IMR-90 (cell line): ENCODE measurements around the gene PIN1. TPM values are rescaled to one million over a fixed set of nuclear protein-coding genes. Genes with fewer than 3 reads are reported as not detected.

Source experiments
- ATAC-seq: fragments of 200-7000 bp; cut with Tn5 transposase; 2 replicates; pipeline ENCODE4 v1.9.1; 2020; ENCODE audit warnings: low read depth, mild to moderate bottlenecking, moderate library complexity
- BruUV-seq: library from RNA; stranded (reverse); fragments of 400-500 nt; replicated peaks from 2 replicates; lab custom pipeline; 2021; lab: Mats Ljungman, UMichigan
- CTCF ChIA-PET: fragments of 300-600 bp; formaldehyde crosslinking; extraction: SDS; loops from one replicate; lab custom pipeline; 2021; ENCODE audit warnings: antibody characterized with exemption; lab: Yijun Ruan, JAX
- POLR2A ChIA-PET: fragments of 300-600 bp; sonication (Branson Sonifier 250); formaldehyde crosslinking; loops from one replicate; lab custom pipeline; 2022; ENCODE audit warnings: antibody characterized with exemption; ENCODE audit not compliant: unreplicated experiment; lab: Charles Lee
- DNase-seq: peaks from one replicate; pipeline ENCODE4 v3.0.0; 2013
- H2AFZ ChIP-seq: replicated peaks from 2 replicates; pipeline ENCODE3; 2013; ENCODE audit warnings: low read length, mild to moderate bottlenecking; ENCODE audit not compliant: poor library complexity
- H2AK5ac ChIP-seq: 2 replicates; pipeline ENCODE4 v1.6.1; 2013; ENCODE audit warnings: low read depth, low read length, inconsistent platforms
- H2AK9ac ChIP-seq: replicated peaks from 2 replicates; pipeline ENCODE3; 2013; ENCODE audit warnings: mild to moderate bottlenecking, low read depth, low read length, moderate library complexity; ENCODE audit not compliant: poor library complexity
- H2BK120ac ChIP-seq: 2 replicates; pipeline ENCODE4 v1.6.1; 2013; ENCODE audit warnings: low read depth, low read length, inconsistent platforms
- H2BK15ac ChIP-seq: 3 replicates; pipeline ENCODE4 v1.6.1; 2013; ENCODE audit warnings: low read depth, low read length, inconsistent platforms
- H2BK20ac ChIP-seq: 2 replicates; pipeline ENCODE4 v1.6.1; 2013; ENCODE audit warnings: low read depth, mild to moderate bottlenecking, inconsistent platforms, low read length, moderate library complexity
- H2BK5ac ChIP-seq: 2 replicates; pipeline ENCODE4 v1.6.1; 2013; ENCODE audit warnings: mild to moderate bottlenecking, low read depth, low read length, inconsistent platforms; ENCODE audit not compliant: poor library complexity, severe bottlenecking
- H3K14ac ChIP-seq: replicated peaks from 2 replicates; pipeline ENCODE4 v1.6.1; 2013; ENCODE audit warnings: low read depth, low read length, inconsistent platforms
- H3K18ac ChIP-seq: 2 replicates; pipeline ENCODE4 v1.6.1; 2013; ENCODE audit warnings: low read depth, low read length, control low read depth
- H3K23ac ChIP-seq: 2 replicates; pipeline ENCODE4 v1.6.1; 2013; ENCODE audit warnings: low read depth, low read length, inconsistent platforms
- H3K27ac ChIP-seq: 2 replicates; pipeline ENCODE4 v1.5.1; 2013; ENCODE audit warnings: mild to moderate bottlenecking, control low read depth, low read length; ENCODE audit not compliant: insufficient read depth
- H3K27me3 ChIP-seq: 2 replicates; pipeline ENCODE4 v1.6.1; 2013; ENCODE audit warnings: low read length; ENCODE audit not compliant: control insufficient read depth, insufficient read depth
- H3K36me3 ChIP-seq: 2 replicates; pipeline ENCODE4 v1.6.1; 2013; ENCODE audit warnings: low read length, mixed read lengths; ENCODE audit not compliant: control insufficient read depth, insufficient read depth
- H3K4ac ChIP-seq: 2 replicates; pipeline ENCODE4 v1.6.1; 2013; ENCODE audit warnings: low read depth, low read length, inconsistent platforms
- H3K4me1 ChIP-seq: 2 replicates; pipeline ENCODE4 v1.6.1; 2013; ENCODE audit warnings: low read length, mixed read lengths; ENCODE audit not compliant: control insufficient read depth, insufficient read depth
- H3K4me2 ChIP-seq: 2 replicates; pipeline ENCODE4 v1.6.1; 2013; ENCODE audit warnings: low read depth, mild to moderate bottlenecking, control low read depth, low read length, moderate library complexity
- H3K4me3 ChIP-seq: 2 replicates; pipeline ENCODE4 v1.5.1; 2013; ENCODE audit warnings: low read depth, mild to moderate bottlenecking, control low read depth, low read length, moderate library complexity; ENCODE audit not compliant: insufficient read depth
- H3K56ac ChIP-seq: 2 replicates; pipeline ENCODE4 v1.6.1; 2013; ENCODE audit warnings: low read length, inconsistent platforms; ENCODE audit not compliant: insufficient read depth; ENCODE audit errors: extremely low read depth
- H3K79me1 ChIP-seq, 2 experiments: 2 replicates each; pipeline ENCODE4 v1.6.1; 2013; ENCODE audit warnings: low read length in 2 of 2, inconsistent platforms in 1 of 2, low read depth in 1 of 2
- H3K9ac ChIP-seq: 2 replicates; pipeline ENCODE4 v1.6.1; 2013; ENCODE audit warnings: low read depth, low read length, control low read depth
- H3K9me1 ChIP-seq: 2 replicates; pipeline ENCODE4 v1.6.1; 2013; ENCODE audit warnings: low read length, inconsistent platforms; ENCODE audit not compliant: insufficient read depth
- H3K9me3 ChIP-seq: 2 replicates; pipeline ENCODE4 v1.6.1; 2013; ENCODE audit warnings: low read length; ENCODE audit not compliant: control insufficient read depth, insufficient read depth
- H4K20me1 ChIP-seq: 2 replicates; pipeline ENCODE4 v1.6.1; 2013; ENCODE audit warnings: low read length, inconsistent platforms; ENCODE audit not compliant: insufficient read depth
- H4K5ac ChIP-seq: 2 replicates; pipeline ENCODE4 v1.6.1; 2013; ENCODE audit warnings: mild to moderate bottlenecking, low read depth, low read length, control low read depth
- H4K8ac ChIP-seq, 2 experiments: 2 replicates each; pipeline ENCODE4 v1.6.1; 2013; ENCODE audit warnings: low read depth in 2 of 2, low read length in 2 of 2, control low read depth in 1 of 2, inconsistent platforms in 1 of 2
- H4K91ac ChIP-seq: 2 replicates; pipeline ENCODE4 v1.6.1; 2013; ENCODE audit warnings: low read depth, low read length, inconsistent platforms; ENCODE audit not compliant: insufficient read depth
- BHLHE40 ChIP-seq: fragments of 150-350 bp; IDR thresholded peaks from 2 replicates; pipeline ENCODE4 v1.6.1; 2016; ENCODE audit warnings: mild to moderate bottlenecking, low read depth, low read length
- CEBPB ChIP-seq: IDR thresholded peaks from 2 replicates; pipeline ENCODE4 v1.6.1; 2012; ENCODE audit warnings: low read depth, low read length, improper control_type of control experiment
- CHD1 ChIP-seq: IDR thresholded peaks from 2 replicates; pipeline ENCODE4 v1.6.1; 2012; ENCODE audit warnings: low read depth, low read length, improper control_type of control experiment
- CTCF ChIP-seq: conservative IDR thresholded peaks from 2 replicates; pipeline ENCODE4 v1.5.1; 2012; ENCODE audit warnings: mild to moderate bottlenecking, low read depth, low read length, improper control_type of control experiment
- ELK1 ChIP-seq: fragments of 150-350 bp; IDR thresholded peaks from 2 replicates; pipeline ENCODE4 v1.6.1; 2016; ENCODE audit warnings: low read depth, mild to moderate bottlenecking, low read length, moderate library complexity, borderline replicate concordance
- FOS ChIP-seq: fragments of 150-350 bp; IDR thresholded peaks from 2 replicates; pipeline ENCODE4 v1.6.1; 2016; ENCODE audit warnings: low read depth, low read length
- MAFK ChIP-seq: IDR thresholded peaks from 2 replicates; pipeline ENCODE4 v1.6.1; 2012; ENCODE audit warnings: low read depth, low read length, improper control_type of control experiment
- MAZ ChIP-seq: IDR thresholded peaks from 2 replicates; pipeline ENCODE4 v1.6.1; 2012; ENCODE audit warnings: low read depth, mild to moderate bottlenecking, low read length, improper control_type of control experiment, moderate library complexity, borderline replicate concordance
- MXI1 ChIP-seq: IDR thresholded peaks from 2 replicates; pipeline ENCODE4 v1.6.1; 2012; ENCODE audit warnings: low read depth, mild to moderate bottlenecking, low read length, moderate library complexity, borderline replicate concordance
- NFE2L2 ChIP-seq: fragments of 150-350 bp; IDR thresholded peaks from 2 replicates; pipeline ENCODE4 v1.6.1; 2016; ENCODE audit warnings: low read depth, mild to moderate bottlenecking, low read length
- POLR2A ChIP-seq: IDR thresholded peaks from 2 replicates; pipeline ENCODE4 v1.6.1; 2012; ENCODE audit warnings: mild to moderate bottlenecking, low read depth, low read length
- RAD21 ChIP-seq: IDR thresholded peaks from 2 replicates; pipeline ENCODE4 v1.6.1; 2012; ENCODE audit warnings: low read length, improper control_type of control experiment
- RCOR1 ChIP-seq: IDR thresholded peaks from 2 replicates; pipeline ENCODE4 v1.6.1; 2012; ENCODE audit warnings: mild to moderate bottlenecking, low read length, improper control_type of control experiment; ENCODE audit not compliant: insufficient replicate concordance
- RFX5 ChIP-seq: IDR thresholded peaks from 2 replicates; pipeline ENCODE4 v1.8.0; 2012; ENCODE audit warnings: low read depth, mild to moderate bottlenecking, low read length, moderate library complexity
- SMC3 ChIP-seq: fragments of 150-350 bp; IDR thresholded peaks from 2 replicates; pipeline ENCODE4 v1.6.1; 2016; ENCODE audit warnings: low read depth, mild to moderate bottlenecking, antibody characterized with exemption, low read length, moderate library complexity
- USF2 ChIP-seq: fragments of 150-350 bp; IDR thresholded peaks from 2 replicates; pipeline ENCODE4 v1.6.1; 2017; ENCODE audit warnings: mild to moderate bottlenecking, antibody characterized with exemption, low read length, low read depth
- WGBS, 2 experiments: methylation state at CpG; one replicate each; pipeline versions ENCODE4 v1.1.5 to v1.1.7; 2013; ENCODE audit warnings: missing lambda C conversion rate in 2 of 2; ENCODE audit not compliant: insufficient read length in 1 of 2; ENCODE audit errors: extremely low coverage in 2 of 2; 5-methylcytosine and 5-hydroxymethylcytosine counted together
- dilution Hi-C: fragments of 300-500 bp; cut with HindIII; formaldehyde crosslinking; loops from one replicate; pipeline ENCODE4 v1.14.3; 2018; ENCODE audit warnings: low sequenced_read_pairs; ENCODE audit not compliant: unreplicated experiment
- in situ Hi-C: fragments of 300-500 bp; cut with MboI; formaldehyde crosslinking; loops from 3 replicates; pipeline ENCODE4 v1.14.3; 2019; ENCODE audit warnings: low sequenced_read_pairs, inconsistent platforms, mixed read lengths
- intact Hi-C: fragments of 100-400 bp; cut with micrococcal nuclease; formaldehyde crosslinking; loops from 2 replicates; pipeline ENCODE4 v1.10.0; 2022
- polyA plus RNA-seq, 3 experiments: library from polyadenylated mRNA; depleted of rRNA; stranded (reverse); fragments of >200 nt; gene quantifications; 2 replicates each; pipeline ENCODE4 v1.2.3, GENCODE V29; 2012; ENCODE audit warnings: low replicate concordance in 1 of 3
- total RNA-seq: library from RNA; depleted of rRNA; stranded (reverse); fragments of >200 nt; gene quantifications from 2 replicates; pipeline ENCODE4 v1.2.3, GENCODE V29; 2012

PIN1 gene
- total and polyA plus RNA-seq, 2 of the 4 experiments (the other 2 are of a cell fraction) = 76.0 to 105 TPM

GRCh38 chr19:9863759-9864158, 28.6 kb downstream of the PIN1 start:
- POLR2A ChIA-PET = no interaction called here
- Histone ChIP-seq H2AK9ac (no peak overlapping the region), H3K56ac (no peak overlapping the region), H4K5ac (no peak overlapping the region), H3K9me3 (no peaks in the 10 kb centered on the region), H2AK5ac (no peak overlapping the region), H3K9ac (no peak overlapping the region), H3K14ac (no peak overlapping the region), H4K8ac (no peak overlapping the region), H3K4me2 (no peak overlapping the region), H3K18ac (no peak overlapping the region), H2BK5ac (no peak overlapping the region), H3K27ac (no peak overlapping the region), H2BK15ac (no peak overlapping the region), H3K36me3 (no peaks in the 10 kb centered on the region), H2AFZ (no peak overlapping the region), H3K9me1 (no peaks in the 10 kb centered on the region), H3K79me1 (no peaks in the 10 kb centered on the region), H4K20me1 (no peaks in the 10 kb centered on the region), H2BK120ac (no peak overlapping the region), H3K27me3 (no peaks in the 10 kb centered on the region), H2BK20ac (no peak overlapping the region), H3K4me3 (no peak overlapping the region), H3K23ac (no peak overlapping the region), H3K4me1 (no peaks in the 10 kb centered on the region), H3K4ac (no peak overlapping the region), H4K91ac (no peak overlapping the region)
- no TSS peak for BruUV-seq
- TF ChIP-seq POLR2A (no peak), FOS (no peak), BHLHE40 (no peak), NFE2L2 (no peak), MXI1 (no peak), RCOR1 (no peak), RAD21 (no peak), SMC3 (no peak), RFX5 (no peak), CHD1 (no peak), USF2 (no peak), MAFK (no peak), CEBPB (no peak), CTCF (no peak), MAZ (no peak), ELK1 (no peak)
- CTCF ChIA-PET = interaction anchor here (0.6 kb wide), 1 partner anchor 135 kb away, joined by 5 read pairs; no protein-coding TSS in a partner anchor
- no CpG with 5 or more reads among the region's 5 CpGs for WGBS, 2 experiments
- DNase-seq (no peak), ATAC-seq (no peak)
- intact Hi-C loops = no loop called here
- dilution Hi-C loops = no loop called here
- in situ Hi-C loops = no loop called here
